Mesendoderm (in vitro differentiated cells): ENCODE data around the gene EZH2.

Experiments used
- DNase-seq: peaks from one replicate; pipeline ENCODE4 v3.0.0; 2013
- H2AK5ac ChIP-seq: 2 replicates; pipeline ENCODE4 v1.6.1; 2013; ENCODE audit warnings: low read length, inconsistent platforms
- H2BK120ac ChIP-seq: 2 replicates; pipeline ENCODE4 v1.6.1; 2013; ENCODE audit warnings: low read depth, mild to moderate bottlenecking, low read length, moderate library complexity, mixed read lengths
- H2BK15ac ChIP-seq: replicated peaks from 2 replicates; pipeline ENCODE4 v1.6.1; 2013; ENCODE audit warnings: low read depth, mild to moderate bottlenecking, moderate library complexity
- H2BK5ac ChIP-seq: 2 replicates; pipeline ENCODE4 v1.6.1; 2013; ENCODE audit warnings: low read length, inconsistent platforms
- H3K18ac ChIP-seq: 2 replicates; pipeline ENCODE4 v1.6.1; 2013; ENCODE audit warnings: mild to moderate bottlenecking, low read length, mixed read lengths
- H3K23ac ChIP-seq: one replicate; pipeline ENCODE4 v1.6.1; 2013; ENCODE audit warnings: low read length
- H3K27ac ChIP-seq: 2 replicates; pipeline ENCODE4 v1.5.1; 2013; ENCODE audit warnings: low read depth, mild to moderate bottlenecking, inconsistent platforms, low read length, moderate library complexity
- H3K27me3 ChIP-seq: 2 replicates; pipeline ENCODE4 v1.6.1; 2013; ENCODE audit warnings: low read length, control low read depth, mild to moderate bottlenecking, inconsistent platforms; ENCODE audit not compliant: insufficient read depth, poor library complexity
- H3K36me3 ChIP-seq: 2 replicates; pipeline ENCODE4 v1.6.1; 2013; ENCODE audit warnings: low read length, inconsistent platforms; ENCODE audit not compliant: control insufficient read depth, insufficient read depth
- H3K4ac ChIP-seq: one replicate; pipeline ENCODE4 v1.6.1; 2013; ENCODE audit warnings: low read depth, mild to moderate bottlenecking, low read length, moderate library complexity
- H3K4me1 ChIP-seq: 2 replicates; pipeline ENCODE4 v1.6.1; 2013; ENCODE audit warnings: low read depth, low read length, inconsistent platforms; ENCODE audit not compliant: control insufficient read depth
- H3K4me2 ChIP-seq: 2 replicates; pipeline ENCODE4 v1.6.1; 2013; ENCODE audit warnings: low read length
- H3K4me3 ChIP-seq: 2 replicates; pipeline ENCODE4 v1.5.1; 2013; ENCODE audit warnings: mild to moderate bottlenecking, low read length
- H3K56ac ChIP-seq: one replicate; pipeline ENCODE4 v1.6.1; 2013; ENCODE audit warnings: low read length
- H3K79me1 ChIP-seq: 2 replicates; pipeline ENCODE4 v1.6.1; 2013; ENCODE audit warnings: low read length, inconsistent platforms
- H3K79me2 ChIP-seq: 2 replicates; pipeline ENCODE4 v1.6.1; 2013; ENCODE audit warnings: mild to moderate bottlenecking, low read length; ENCODE audit not compliant: control insufficient read depth, insufficient read depth
- H3K9ac ChIP-seq: 2 replicates; pipeline ENCODE4 v1.6.1; 2013; ENCODE audit warnings: low read length, inconsistent platforms
- H4K5ac ChIP-seq: one replicate; pipeline ENCODE4 v1.6.1; 2013; ENCODE audit warnings: low read length
- H4K8ac ChIP-seq: one replicate; pipeline ENCODE4 v1.6.1; 2013; ENCODE audit warnings: low read depth, mild to moderate bottlenecking, control low read depth, low read length, moderate library complexity
- WGBS: extraction: QIAGEN DNeasy Blood & Tissue Kit; methylation state at CpG from one replicate; pipeline ENCODE4 v1.1.7; 2013; ENCODE audit warnings: low lambda C conversion rate, missing lambda C conversion rate; ENCODE audit not compliant: insufficient coverage; ENCODE audit errors: extremely low coverage; 5-methylcytosine and 5-hydroxymethylcytosine counted together

Gene EZH2

DNA sequence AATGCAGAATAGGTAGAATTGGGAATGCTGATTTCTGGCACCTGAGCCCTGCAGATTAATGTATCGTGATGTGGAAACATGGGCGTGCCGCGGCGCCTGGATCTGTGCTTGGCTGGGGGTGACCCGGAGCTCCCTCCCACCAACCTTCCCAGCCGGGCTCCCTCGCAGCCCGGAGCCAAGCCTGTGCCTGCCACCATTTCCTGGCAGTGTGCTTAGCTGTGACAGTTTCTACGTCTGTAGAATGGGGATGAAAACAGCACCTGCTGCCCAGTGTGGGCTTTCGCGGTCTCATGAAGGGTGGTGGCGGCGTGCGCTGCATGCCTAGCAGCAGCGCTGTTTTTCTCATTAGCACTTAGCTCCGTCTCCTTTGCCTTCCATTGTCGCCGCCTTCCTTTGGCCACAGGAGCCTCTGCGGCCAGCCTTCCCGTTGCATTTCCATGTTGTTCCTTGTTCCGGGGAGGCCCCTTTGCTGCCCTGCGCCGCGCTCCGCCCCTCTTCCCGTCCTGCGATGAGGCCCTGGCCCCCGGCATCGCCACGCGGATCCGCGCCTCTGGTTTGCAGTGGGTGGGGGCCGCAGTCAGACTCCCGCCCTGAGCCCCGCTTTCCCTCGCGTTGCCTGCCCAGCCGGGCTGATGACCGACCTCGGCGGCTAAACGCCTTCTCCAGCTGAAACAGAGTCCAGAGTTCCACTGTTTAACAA, 101.2 kb downstream of the EZH2 start:
- H3K4ac ChIP-seq: no peak overlapping the region
- H3K18ac ChIP-seq: no peak overlapping the region
- H4K8ac ChIP-seq: no peak overlapping the region
- H3K4me2 ChIP-seq: no peak overlapping the region
- no peak overlapping the region for H2BK15ac ChIP-seq
- no peak overlapping the region for H3K56ac ChIP-seq
- H3K23ac ChIP-seq: no peak overlapping the region
- H4K5ac ChIP-seq: no peak overlapping the region
- H2BK5ac ChIP-seq: no peak overlapping the region
- H2AK5ac ChIP-seq: no peak overlapping the region
- H3K27me3 ChIP-seq: no peaks in the 10 kb centered on the region
- no CpG with 5 or more reads among the region's 44 CpGs for WGBS
- H3K4me1 ChIP-seq: no peaks in the 10 kb centered on the region
- H3K36me3 ChIP-seq: peaks cover under 1% of the 10 kb centered on the region
- H3K79me2 ChIP-seq: no peaks in the 10 kb centered on the region
- H3K4me3 ChIP-seq: no peak overlapping the region
- H3K27ac ChIP-seq: no peak overlapping the region
- no peaks in the 10 kb centered on the region for H3K79me1 ChIP-seq
- no peak for DNase-seq
- H2BK120ac ChIP-seq: no peak overlapping the region
- H3K9ac ChIP-seq: no peak overlapping the region

DNA sequence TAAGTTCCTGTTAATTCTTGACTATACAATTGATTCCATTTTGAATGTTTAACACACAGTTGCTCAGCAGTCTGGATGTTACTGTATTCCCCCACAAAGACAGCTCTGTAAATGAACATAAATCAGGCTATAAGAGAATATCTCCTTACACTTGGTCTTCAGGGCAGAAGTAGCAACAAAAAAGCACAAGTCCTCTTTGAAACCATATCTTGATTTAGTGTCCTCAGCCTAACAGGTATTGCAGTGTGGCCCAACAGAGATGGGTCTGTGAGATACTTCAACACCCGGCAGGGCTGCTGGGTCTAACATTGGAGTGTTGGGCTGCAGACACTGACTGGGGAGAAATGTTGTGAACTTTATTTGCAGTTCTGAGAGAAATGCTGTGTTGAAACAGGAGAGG, 109.6 kb downstream of the EZH2 start:
- Histone ChIP-seq H4K8ac (no peak overlapping the region), H3K4me1 (peaks cover 2% of the 10 kb centered on the region), H3K4me3 (no peak overlapping the region), H4K5ac (no peak overlapping the region), H3K79me1 (no peaks in the 10 kb centered on the region), H2BK120ac (no peak overlapping the region), H2AK5ac (no peak overlapping the region), H3K36me3 (peaks cover 1% of the 10 kb centered on the region), H3K9ac (no peak overlapping the region), H2BK15ac (no peak overlapping the region), H3K18ac (no peak overlapping the region), H3K4ac (no peak overlapping the region), H3K27me3 (no peaks in the 10 kb centered on the region), H3K23ac (no peak overlapping the region), H3K79me2 (peaks cover 2% of the 10 kb centered on the region), H3K27ac (no peak overlapping the region), H3K4me2 (no peak overlapping the region), H3K56ac (no peak overlapping the region), H2BK5ac (no peak overlapping the region)
- WGBS: no CpG with 5 or more reads among the region's 1 CpG
- DNase-seq: no peak

DNA sequence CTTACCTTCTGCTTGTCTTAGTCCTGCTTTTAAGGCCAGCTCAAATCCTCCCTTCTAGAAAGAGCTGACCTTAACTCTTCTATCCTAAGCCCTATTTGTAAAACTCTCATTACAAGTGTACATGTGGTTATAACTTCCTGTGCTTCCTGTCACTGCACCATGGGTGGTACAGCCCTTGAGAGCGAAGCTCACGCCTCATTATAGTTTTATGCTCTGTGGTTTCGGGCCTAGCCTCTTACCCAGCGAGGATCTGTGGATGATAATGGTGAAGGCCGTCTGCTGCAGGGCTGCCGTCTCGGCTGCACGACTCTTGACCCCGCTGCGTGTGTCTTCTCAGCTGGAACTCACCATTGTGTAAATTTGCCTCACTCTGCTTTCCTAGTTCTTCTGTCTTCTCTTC, 110.8 kb downstream of the EZH2 start:
- H3K27me3 ChIP-seq: no peaks in the 10 kb centered on the region
- no peak overlapping the region for H4K5ac ChIP-seq
- H3K56ac ChIP-seq: no peak overlapping the region
- H3K27ac ChIP-seq: no peak overlapping the region
- peaks cover 2% of the 10 kb centered on the region for H3K4me1 ChIP-seq
- no peak overlapping the region for H2BK15ac ChIP-seq
- WGBS: no CpG with 5 or more reads among the region's 10 CpGs
- H3K23ac ChIP-seq: no peak overlapping the region
- H2AK5ac ChIP-seq: no peak overlapping the region
- peaks cover 2% of the 10 kb centered on the region for H3K79me2 ChIP-seq
- no peak overlapping the region for H2BK5ac ChIP-seq
- H3K36me3 ChIP-seq: peaks cover 1% of the 10 kb centered on the region
- H3K9ac ChIP-seq: no peak overlapping the region
- H2BK120ac ChIP-seq: no peak overlapping the region
- no peak overlapping the region for H3K4me2 ChIP-seq
- no peak overlapping the region for H3K4ac ChIP-seq
- no peaks in the 10 kb centered on the region for H3K79me1 ChIP-seq
- peak; percentile 63 for DNase-seq
- H3K4me3 ChIP-seq: no peak overlapping the region
- no peak overlapping the region for H4K8ac ChIP-seq
- H3K18ac ChIP-seq: no peak overlapping the region

DNA sequence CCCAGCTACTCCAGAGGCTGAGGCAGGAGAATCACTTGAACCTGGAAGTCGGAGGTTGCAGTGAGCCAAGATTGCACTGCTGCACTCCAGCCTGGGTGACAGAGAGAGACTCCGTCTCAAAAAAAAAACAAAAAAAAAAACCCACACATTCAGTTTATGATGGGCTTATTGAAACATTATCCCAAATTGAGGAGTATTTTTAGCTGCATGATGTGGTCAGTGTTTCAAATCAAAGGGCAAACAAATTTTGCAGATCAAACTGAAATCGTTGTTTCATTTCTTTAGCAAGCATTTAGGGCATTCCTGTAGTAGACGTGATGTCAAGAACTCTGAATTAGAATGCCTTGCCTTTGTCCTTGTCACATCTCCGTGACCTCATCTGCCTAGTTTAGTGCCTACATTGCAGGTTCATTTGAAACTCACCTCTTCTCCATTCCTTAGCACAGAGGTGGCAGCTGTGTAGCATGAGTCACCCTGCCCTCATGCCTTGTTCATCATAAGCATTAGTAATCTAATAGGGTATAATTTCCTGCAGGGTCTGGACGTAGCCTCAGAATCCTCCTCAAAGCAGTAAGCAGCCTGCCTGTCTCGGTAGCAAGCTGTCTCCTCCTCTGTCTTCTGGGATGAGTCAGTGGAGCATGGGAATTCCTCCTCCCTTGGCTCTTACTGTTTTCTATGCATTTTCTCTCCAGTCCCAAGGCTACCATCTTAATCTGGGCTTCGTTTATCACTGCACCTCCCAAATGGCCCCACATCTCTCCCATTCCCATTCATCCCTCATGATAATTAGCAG, 111.6 kb downstream of the EZH2 start:
- Histone ChIP-seq H3K9ac (no peak overlapping the region), H3K36me3 (peaks cover 1% of the 10 kb centered on the region), H2BK120ac (no peak overlapping the region), H3K18ac (no peak overlapping the region), H3K27ac (no peak overlapping the region), H2BK5ac (no peak overlapping the region), H3K79me2 (peaks cover 2% of the 10 kb centered on the region), H3K56ac (no peak overlapping the region), H3K4ac (no peak overlapping the region), H3K79me1 (no peaks in the 10 kb centered on the region), H2BK15ac (no peak overlapping the region), H3K4me2 (no peak overlapping the region), H4K8ac (no peak overlapping the region), H2AK5ac (no peak overlapping the region), H3K4me1 (peaks cover 2% of the 10 kb centered on the region), H3K27me3 (no peaks in the 10 kb centered on the region), H4K5ac (no peak overlapping the region), H3K4me3 (no peak overlapping the region), H3K23ac (no peak overlapping the region)
- WGBS: no CpG with 5 or more reads among the region's 8 CpGs
- DNase-seq: peak; percentile 81

DNA sequence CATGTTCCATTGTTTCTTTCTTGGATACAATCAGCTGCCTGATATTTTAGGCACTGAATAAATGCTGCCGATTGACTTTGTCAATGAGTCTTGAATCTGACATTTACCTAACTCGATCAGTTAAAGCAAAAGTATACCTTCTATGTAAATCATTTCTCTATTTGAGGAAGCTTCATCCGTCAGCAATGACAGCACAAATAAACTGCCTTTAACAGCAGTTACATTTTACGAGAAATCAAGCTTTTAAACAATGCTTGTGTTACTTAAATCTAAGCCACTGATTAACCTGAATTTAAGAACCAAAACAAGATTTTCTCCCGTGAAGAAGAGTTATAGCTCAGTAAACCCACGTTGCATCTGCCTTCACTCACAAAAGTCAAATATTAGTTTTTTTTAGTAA, 114.1 kb downstream of the EZH2 start:
- Histone ChIP-seq H3K79me1 (no peaks in the 10 kb centered on the region), H2BK15ac (no peak overlapping the region), H3K27me3 (no peaks in the 10 kb centered on the region), H3K4ac (no peak overlapping the region), H3K18ac (no peak overlapping the region), H3K36me3 (peaks cover 1% of the 10 kb centered on the region), H3K4me3 (no peak overlapping the region), H3K27ac (no peak overlapping the region), H3K79me2 (no peaks in the 10 kb centered on the region), H3K4me1 (peaks cover 2% of the 10 kb centered on the region), H4K8ac (no peak overlapping the region), H2BK120ac (no peak overlapping the region), H3K23ac (no peak overlapping the region), H2AK5ac (no peak overlapping the region), H2BK5ac (no peak overlapping the region), H3K4me2 (no peak overlapping the region), H3K9ac (no peak overlapping the region), H3K56ac (no peak overlapping the region), H4K5ac (no peak overlapping the region)
- WGBS: no CpG with 5 or more reads among the region's 6 CpGs
- DNase-seq: no peak
